Peyer's patch (tissue), 4 donors: ENCODE measurements around the gene SNX27.

ENCODE experiments used
- CTCF ChIP-seq, 6 experiments: fragments of 450-650 bp in 4 of 6; fragments of 200-600 bp in 2 of 6; sonication (generic) in 1 of 6; IDR thresholded peaks; one replicate each; pipeline ENCODE4 v1.5.1; 2017 to 2019; ENCODE audit warnings: antibody characterized with exemption in 6 of 6, mild to moderate bottlenecking in 3 of 6, moderate library complexity in 1 of 6
- POLR2A ChIP-seq, 2 donors: fragments of 450-650 bp; IDR thresholded peaks; one replicate each; pipeline ENCODE4 v1.5.1; 2017; ENCODE audit warnings: antibody characterized with exemption in 2 of 2, mild to moderate bottlenecking in 2 of 2, moderate library complexity in 2 of 2

- no peak for TF ChIP-seq POLR2A (IDR thresholded peaks at IDR 0.05)
- TF ChIP-seq CTCF (IDR thresholded peaks at IDR 0.05) = no peak
Measured at GRCh38 chr1:151581451-151581850, 30.4 kb upstream of the SNX27 start.
